ENCODE results near the gene NABP1. TPM values are rescaled to one million over a fixed set of nuclear protein-coding genes. Genes with fewer than 3 reads are reported as not detected.

The NABP1 gene
- total RNA-seq, 1 experiment from 2014 or later = 5.8 TPM

DNA sequence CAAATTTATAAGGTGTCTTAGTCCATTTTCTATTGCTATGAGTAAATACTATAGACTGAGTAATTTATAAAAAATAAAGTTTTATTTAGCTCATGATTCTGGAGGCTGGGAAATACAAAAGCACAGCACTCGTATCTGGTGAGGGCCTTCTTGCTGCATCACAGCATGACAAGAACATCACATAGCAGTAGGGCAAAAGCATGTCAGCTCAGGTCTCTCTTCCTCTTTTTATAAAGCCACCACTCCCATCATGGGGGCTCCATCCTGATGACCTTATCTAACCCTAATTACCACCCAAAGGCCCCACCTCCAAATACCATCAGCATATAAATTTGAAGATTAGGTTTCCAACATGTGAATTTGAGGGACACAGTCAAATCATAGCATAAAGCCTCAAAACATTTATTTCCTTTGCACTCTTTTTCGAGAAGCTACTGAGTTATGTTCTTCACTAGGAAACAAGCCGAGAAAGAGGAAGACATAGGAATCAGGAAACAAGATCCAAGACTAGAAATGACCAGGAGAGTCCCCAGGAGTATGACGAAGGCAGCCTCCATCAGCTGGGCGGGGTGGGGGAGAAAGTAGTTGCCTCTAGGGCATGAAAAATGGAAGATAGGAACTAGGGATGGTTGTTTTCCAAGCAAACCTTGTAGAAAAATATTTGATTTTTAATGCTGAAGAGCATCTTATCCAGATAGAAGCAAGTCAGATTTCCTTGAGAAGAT lies 24.1 kb upstream of the NABP1 start:
- no peak for ATAC-seq
- no peaks in the 10 kb centered on the region for H3K36me3 Mint-ChIP-seq
- no peak overlapping the region for H3K4me3 Mint-ChIP-seq
- no peaks in the 10 kb centered on the region for H3K27me3 Mint-ChIP-seq (ENCODE audit: low read depth)
- ChIA-PET POLR2A (no interaction called here), CTCF (no interaction called here)
- no peak overlapping the region for H3K27ac Mint-ChIP-seq
- no peaks in the 10 kb centered on the region for H3K4me1 Mint-ChIP-seq
- DNase-seq (ENCODE audit: low spot score) = no peak
- TF ChIP-seq, protein P1, sequence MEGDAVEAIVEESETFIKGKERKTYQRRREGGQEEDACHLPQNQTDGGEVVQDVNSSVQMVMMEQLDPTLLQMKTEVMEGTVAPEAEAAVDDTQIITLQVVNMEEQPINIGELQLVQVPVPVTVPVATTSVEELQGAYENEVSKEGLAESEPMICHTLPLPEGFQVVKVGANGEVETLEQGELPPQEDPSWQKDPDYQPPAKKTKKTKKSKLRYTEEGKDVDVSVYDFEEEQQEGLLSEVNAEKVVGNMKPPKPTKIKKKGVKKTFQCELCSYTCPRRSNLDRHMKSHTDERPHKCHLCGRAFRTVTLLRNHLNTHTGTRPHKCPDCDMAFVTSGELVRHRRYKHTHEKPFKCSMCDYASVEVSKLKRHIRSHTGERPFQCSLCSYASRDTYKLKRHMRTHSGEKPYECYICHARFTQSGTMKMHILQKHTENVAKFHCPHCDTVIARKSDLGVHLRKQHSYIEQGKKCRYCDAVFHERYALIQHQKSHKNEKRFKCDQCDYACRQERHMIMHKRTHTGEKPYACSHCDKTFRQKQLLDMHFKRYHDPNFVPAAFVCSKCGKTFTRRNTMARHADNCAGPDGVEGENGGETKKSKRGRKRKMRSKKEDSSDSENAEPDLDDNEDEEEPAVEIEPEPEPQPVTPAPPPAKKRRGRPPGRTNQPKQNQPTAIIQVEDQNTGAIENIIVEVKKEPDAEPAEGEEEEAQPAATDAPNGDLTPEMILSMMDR (IDR thresholded peaks at IDR 0.05) = no peak
- TF ChIP-seq, protein P2, sequence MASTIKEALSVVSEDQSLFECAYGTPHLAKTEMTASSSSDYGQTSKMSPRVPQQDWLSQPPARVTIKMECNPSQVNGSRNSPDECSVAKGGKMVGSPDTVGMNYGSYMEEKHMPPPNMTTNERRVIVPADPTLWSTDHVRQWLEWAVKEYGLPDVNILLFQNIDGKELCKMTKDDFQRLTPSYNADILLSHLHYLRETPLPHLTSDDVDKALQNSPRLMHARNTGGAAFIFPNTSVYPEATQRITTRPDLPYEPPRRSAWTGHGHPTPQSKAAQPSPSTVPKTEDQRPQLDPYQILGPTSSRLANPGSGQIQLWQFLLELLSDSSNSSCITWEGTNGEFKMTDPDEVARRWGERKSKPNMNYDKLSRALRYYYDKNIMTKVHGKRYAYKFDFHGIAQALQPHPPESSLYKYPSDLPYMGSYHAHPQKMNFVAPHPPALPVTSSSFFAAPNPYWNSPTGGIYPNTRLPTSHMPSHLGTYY (CRISPR knock-in tag; IDR thresholded peaks at IDR 0.05) = no peak
- TF ChIP-seq HMGA2 (CRISPR knock-in tag; IDR thresholded peaks at IDR 0.05) (no peak), OVOL2 (CRISPR knock-in tag; IDR thresholded peaks at IDR 0.05; ENCODE audit: borderline replicate concordance) (no peak), GABPB1 (CRISPR knock-in tag; IDR thresholded peaks at IDR 0.05) (no peak), FOXP1 (CRISPR knock-in tag; IDR thresholded peaks at IDR 0.05; ENCODE audit: borderline replicate concordance) (no peak), SMAD4 (CRISPR knock-in tag; IDR thresholded peaks at IDR 0.05) (no peak), ELF4 (CRISPR knock-in tag; IDR thresholded peaks at IDR 0.05; ENCODE audit: low read depth) (no peak), ZNF263 (CRISPR knock-in tag; IDR thresholded peaks at IDR 0.05; ENCODE audit: low read depth) (no peak), MYBL2 (CRISPR knock-in tag; IDR thresholded peaks at IDR 0.05) (no peak), SP1 (CRISPR knock-in tag; conservative IDR thresholded peaks at IDR 0.05) (no peak), IRF2 (CRISPR knock-in tag; IDR thresholded peaks at IDR 0.05; ENCODE audit: borderline replicate concordance, low read depth) (no peak), ZNF416 (CRISPR knock-in tag; IDR thresholded peaks at IDR 0.05) (no peak), ZNF138 (CRISPR knock-in tag; conservative IDR thresholded peaks at IDR 0.05) (no peak)
- TF ChIP-seq, protein P3, sequence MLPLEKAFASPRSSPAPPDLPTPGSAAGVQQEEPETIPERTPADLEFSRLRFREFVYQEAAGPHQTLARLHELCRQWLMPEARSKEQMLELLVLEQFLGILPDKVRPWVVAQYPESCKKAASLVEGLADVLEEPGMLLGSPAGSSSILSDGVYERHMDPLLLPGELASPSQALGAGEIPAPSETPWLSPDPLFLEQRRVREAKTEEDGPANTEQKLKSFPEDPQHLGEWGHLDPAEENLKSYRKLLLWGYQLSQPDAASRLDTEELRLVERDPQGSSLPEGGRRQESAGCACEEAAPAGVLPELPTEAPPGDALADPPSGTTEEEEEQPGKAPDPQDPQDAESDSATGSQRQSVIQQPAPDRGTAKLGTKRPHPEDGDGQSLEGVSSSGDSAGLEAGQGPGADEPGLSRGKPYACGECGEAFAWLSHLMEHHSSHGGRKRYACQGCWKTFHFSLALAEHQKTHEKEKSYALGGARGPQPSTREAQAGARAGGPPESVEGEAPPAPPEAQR (CRISPR knock-in tag; IDR thresholded peaks at IDR 0.05) = no peak
- TF ChIP-seq, protein P4, sequence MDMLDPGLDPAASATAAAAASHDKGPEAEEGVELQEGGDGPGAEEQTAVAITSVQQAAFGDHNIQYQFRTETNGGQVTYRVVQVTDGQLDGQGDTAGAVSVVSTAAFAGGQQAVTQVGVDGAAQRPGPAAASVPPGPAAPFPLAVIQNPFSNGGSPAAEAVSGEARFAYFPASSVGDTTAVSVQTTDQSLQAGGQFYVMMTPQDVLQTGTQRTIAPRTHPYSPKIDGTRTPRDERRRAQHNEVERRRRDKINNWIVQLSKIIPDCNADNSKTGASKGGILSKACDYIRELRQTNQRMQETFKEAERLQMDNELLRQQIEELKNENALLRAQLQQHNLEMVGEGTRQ (CRISPR knock-in tag; IDR thresholded peaks at IDR 0.05) = no peak
- TF ChIP-seq, protein P5, sequence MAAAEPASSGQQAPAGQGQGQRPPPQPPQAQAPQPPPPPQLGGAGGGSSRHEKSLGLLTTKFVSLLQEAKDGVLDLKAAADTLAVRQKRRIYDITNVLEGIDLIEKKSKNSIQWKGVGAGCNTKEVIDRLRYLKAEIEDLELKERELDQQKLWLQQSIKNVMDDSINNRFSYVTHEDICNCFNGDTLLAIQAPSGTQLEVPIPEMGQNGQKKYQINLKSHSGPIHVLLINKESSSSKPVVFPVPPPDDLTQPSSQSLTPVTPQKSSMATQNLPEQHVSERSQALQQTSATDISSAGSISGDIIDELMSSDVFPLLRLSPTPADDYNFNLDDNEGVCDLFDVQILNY (CRISPR knock-in tag; IDR thresholded peaks at IDR 0.05) = no peak
- TF ChIP-seq, protein P6, sequence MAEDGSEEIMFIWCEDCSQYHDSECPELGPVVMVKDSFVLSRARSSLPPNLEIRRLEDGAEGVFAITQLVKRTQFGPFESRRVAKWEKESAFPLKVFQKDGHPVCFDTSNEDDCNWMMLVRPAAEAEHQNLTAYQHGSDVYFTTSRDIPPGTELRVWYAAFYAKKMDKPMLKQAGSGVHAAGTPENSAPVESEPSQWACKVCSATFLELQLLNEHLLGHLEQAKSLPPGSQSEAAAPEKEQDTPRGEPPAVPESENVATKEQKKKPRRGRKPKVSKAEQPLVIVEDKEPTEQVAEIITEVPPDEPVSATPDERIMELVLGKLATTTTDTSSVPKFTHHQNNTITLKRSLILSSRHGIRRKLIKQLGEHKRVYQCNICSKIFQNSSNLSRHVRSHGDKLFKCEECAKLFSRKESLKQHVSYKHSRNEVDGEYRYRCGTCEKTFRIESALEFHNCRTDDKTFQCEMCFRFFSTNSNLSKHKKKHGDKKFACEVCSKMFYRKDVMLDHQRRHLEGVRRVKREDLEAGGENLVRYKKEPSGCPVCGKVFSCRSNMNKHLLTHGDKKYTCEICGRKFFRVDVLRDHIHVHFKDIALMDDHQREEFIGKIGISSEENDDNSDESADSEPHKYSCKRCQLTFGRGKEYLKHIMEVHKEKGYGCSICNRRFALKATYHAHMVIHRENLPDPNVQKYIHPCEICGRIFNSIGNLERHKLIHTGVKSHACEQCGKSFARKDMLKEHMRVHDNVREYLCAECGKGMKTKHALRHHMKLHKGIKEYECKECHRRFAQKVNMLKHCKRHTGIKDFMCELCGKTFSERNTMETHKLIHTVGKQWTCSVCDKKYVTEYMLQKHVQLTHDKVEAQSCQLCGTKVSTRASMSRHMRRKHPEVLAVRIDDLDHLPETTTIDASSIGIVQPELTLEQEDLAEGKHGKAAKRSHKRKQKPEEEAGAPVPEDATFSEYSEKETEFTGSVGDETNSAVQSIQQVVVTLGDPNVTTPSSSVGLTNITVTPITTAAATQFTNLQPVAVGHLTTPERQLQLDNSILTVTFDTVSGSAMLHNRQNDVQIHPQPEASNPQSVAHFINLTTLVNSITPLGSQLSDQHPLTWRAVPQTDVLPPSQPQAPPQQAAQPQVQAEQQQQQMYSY (CRISPR knock-in tag; IDR thresholded peaks at IDR 0.05) = no peak
- H3K9me3 Mint-ChIP-seq = peaks cover 9% of the 10 kb centered on the region

Data from WTC11 (cell line).